Measurements from ENCODE around the gene KRT13. TPM values are rescaled to one million over a fixed set of nuclear protein-coding genes. Genes with fewer than 3 reads are reported as not detected.

The KRT13 gene
- total and polyA plus RNA-seq, 2 of the 4 experiments (the other 2 are of a cell fraction): 0.18 to 0.56 TPM

DNA sequence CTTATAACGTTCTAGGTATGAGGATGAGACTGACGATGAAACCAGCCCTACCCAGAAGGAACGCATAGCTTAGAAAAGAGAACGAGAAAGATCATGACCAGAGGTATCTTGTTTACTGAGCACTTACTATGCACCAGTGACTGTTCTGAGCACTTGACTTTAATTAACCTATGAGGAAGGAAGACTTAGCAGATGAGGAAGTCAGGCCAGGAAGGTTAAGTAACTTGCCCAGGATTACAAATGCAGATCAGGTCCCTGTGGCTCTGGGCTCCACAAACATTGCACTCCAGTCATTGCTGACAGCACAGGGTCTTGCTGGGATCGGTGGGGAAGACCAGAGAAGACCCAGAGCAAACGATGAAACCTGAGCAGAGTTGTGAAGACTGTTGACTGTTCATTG, 7.1 kb downstream of the KRT13 start:
- Histone ChIP-seq H2BK5ac (ENCODE audit: low read depth, low read length, poor library complexity, severe bottlenecking) (no peak overlapping the region), H3K4ac (ENCODE audit: low read depth, low read length) (peak overlapping the region; percentile 60; the same call in 1 of the 2 replicates), H3K27ac (ENCODE audit: insufficient read depth, low read length) (no peak overlapping the region), H3K9ac (ENCODE audit: low read depth, low read length) (no peak overlapping the region), H2AK5ac (ENCODE audit: low read depth, low read length) (peak overlapping the region; percentile 48; the same call in 1 of the 2 replicates), H3K4me3 (ENCODE audit: insufficient read depth, low read depth, low read length) (no peak overlapping the region), H3K4me2 (ENCODE audit: low read depth, low read length) (no peak overlapping the region), H4K91ac (ENCODE audit: insufficient read depth, low read depth, low read length) (peak overlapping the region; percentile 62), H2BK15ac (ENCODE audit: low read depth, low read length) (peak overlapping the region; percentile 91; the same call in 1 of the 3 replicates), H2BK120ac (ENCODE audit: low read depth, low read length) (peak overlapping the region; percentile 49; the same call in 1 of the 2 replicates), H4K8ac (ENCODE audit: low read depth in 2 of 2, low read length in 2 of 2) (peak overlapping the region in 1 of 2 experiments; percentile 19; a peak in 1 of 4 replicates), H3K79me1 (ENCODE audit: low read depth in 1 of 2, low read length in 2 of 2) (no peaks in the 10 kb centered on the region), H3K9me1 (ENCODE audit: insufficient read depth, low read length) (peaks cover 24% of the 10 kb centered on the region), H2BK20ac (ENCODE audit: low read depth, low read length) (peak overlapping the region; percentile 84; the same call in 1 of the 2 replicates), H2AK9ac (replicated peaks; ENCODE audit: low read depth, low read length, poor library complexity) (peak overlapping the region; percentile 70), H3K4me1 (ENCODE audit: control insufficient read depth, insufficient read depth, low read length) (peaks cover 14% of the 10 kb centered on the region), H3K27me3 (ENCODE audit: control insufficient read depth, insufficient read depth, low read length) (no peaks in the 10 kb centered on the region), H3K56ac (ENCODE audit: extremely low read depth, insufficient read depth, low read length) (no peak overlapping the region), H3K36me3 (ENCODE audit: control insufficient read depth, insufficient read depth, low read length) (no peaks in the 10 kb centered on the region), H3K18ac (ENCODE audit: low read depth, low read length) (no peak overlapping the region), H4K20me1 (ENCODE audit: insufficient read depth, low read length) (no peaks in the 10 kb centered on the region), H4K5ac (ENCODE audit: low read depth, low read length) (no peak overlapping the region; the same call in 1 of the 2 replicates), H3K9me3 (ENCODE audit: control insufficient read depth, insufficient read depth, low read length) (no peaks in the 10 kb centered on the region), H3K23ac (ENCODE audit: low read depth, low read length) (no peak overlapping the region), H2AFZ (replicated peaks; ENCODE audit: low read length, poor library complexity) (peak overlapping the region; percentile 71), H3K14ac (replicated peaks; ENCODE audit: low read depth, low read length) (peak overlapping the region; percentile 66; the same call in 1 of the 2 replicates)
- in situ Hi-C loops (cut with MboI; ENCODE audit: low sequenced_read_pairs): no loop called here
- ChIA-PET CTCF (interaction anchor here (1.0 to 1.3 kb wide), 3 partner anchors 51 to 168 kb away, joined by 3 to 4 read pairs (median 3); no protein-coding TSS in a partner anchor), POLR2A (ENCODE audit: unreplicated experiment) (no interaction called here)
- ATAC-seq (ENCODE audit: low read depth): no peak
- 80% methylated on average over 1 of the region's 6 CpGs; no CpG with 5 or more reads in 1 of the 2 experiments for WGBS, 2 experiments (ENCODE audit: extremely low coverage in 2 of 2, insufficient read length in 1 of 2)
- no TSS peak for BruUV-seq (replicated peaks)
- intact Hi-C loops (cut with micrococcal nuclease): loop anchor here (5.0 kb wide), 1 partner anchor 436 kb away; the partner anchor contains the start of gene KRTAP2-3
- dilution Hi-C loops (cut with HindIII; ENCODE audit: low sequenced_read_pairs, unreplicated experiment): no loop called here
- TF ChIP-seq, protein P1, sequence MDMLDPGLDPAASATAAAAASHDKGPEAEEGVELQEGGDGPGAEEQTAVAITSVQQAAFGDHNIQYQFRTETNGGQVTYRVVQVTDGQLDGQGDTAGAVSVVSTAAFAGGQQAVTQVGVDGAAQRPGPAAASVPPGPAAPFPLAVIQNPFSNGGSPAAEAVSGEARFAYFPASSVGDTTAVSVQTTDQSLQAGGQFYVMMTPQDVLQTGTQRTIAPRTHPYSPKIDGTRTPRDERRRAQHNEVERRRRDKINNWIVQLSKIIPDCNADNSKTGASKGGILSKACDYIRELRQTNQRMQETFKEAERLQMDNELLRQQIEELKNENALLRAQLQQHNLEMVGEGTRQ (IDR thresholded peaks at IDR 0.05; ENCODE audit: low read depth, low read length): no peak
- TF ChIP-seq SMC3 (IDR thresholded peaks at IDR 0.05; ENCODE audit: low read depth, low read length): no peak
- TF ChIP-seq RAD21 (IDR thresholded peaks at IDR 0.05; ENCODE audit: low read length): no peak
- TF ChIP-seq, protein P2, sequence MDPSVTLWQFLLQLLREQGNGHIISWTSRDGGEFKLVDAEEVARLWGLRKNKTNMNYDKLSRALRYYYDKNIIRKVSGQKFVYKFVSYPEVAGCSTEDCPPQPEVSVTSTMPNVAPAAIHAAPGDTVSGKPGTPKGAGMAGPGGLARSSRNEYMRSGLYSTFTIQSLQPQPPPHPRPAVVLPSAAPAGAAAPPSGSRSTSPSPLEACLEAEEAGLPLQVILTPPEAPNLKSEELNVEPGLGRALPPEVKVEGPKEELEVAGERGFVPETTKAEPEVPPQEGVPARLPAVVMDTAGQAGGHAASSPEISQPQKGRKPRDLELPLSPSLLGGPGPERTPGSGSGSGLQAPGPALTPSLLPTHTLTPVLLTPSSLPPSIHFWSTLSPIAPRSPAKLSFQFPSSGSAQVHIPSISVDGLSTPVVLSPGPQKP (IDR thresholded peaks at IDR 0.05; ENCODE audit: borderline replicate concordance, low read depth, low read length): no peak
- TF ChIP-seq CHD1 (IDR thresholded peaks at IDR 0.05; ENCODE audit: low read depth, low read length): no peak
- TF ChIP-seq MXI1 (IDR thresholded peaks at IDR 0.05; ENCODE audit: borderline replicate concordance, low read depth, low read length): no peak
- TF ChIP-seq RCOR1 (IDR thresholded peaks at IDR 0.05; ENCODE audit: insufficient replicate concordance, low read length): no peak
- TF ChIP-seq, protein P3, sequence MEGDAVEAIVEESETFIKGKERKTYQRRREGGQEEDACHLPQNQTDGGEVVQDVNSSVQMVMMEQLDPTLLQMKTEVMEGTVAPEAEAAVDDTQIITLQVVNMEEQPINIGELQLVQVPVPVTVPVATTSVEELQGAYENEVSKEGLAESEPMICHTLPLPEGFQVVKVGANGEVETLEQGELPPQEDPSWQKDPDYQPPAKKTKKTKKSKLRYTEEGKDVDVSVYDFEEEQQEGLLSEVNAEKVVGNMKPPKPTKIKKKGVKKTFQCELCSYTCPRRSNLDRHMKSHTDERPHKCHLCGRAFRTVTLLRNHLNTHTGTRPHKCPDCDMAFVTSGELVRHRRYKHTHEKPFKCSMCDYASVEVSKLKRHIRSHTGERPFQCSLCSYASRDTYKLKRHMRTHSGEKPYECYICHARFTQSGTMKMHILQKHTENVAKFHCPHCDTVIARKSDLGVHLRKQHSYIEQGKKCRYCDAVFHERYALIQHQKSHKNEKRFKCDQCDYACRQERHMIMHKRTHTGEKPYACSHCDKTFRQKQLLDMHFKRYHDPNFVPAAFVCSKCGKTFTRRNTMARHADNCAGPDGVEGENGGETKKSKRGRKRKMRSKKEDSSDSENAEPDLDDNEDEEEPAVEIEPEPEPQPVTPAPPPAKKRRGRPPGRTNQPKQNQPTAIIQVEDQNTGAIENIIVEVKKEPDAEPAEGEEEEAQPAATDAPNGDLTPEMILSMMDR (conservative IDR thresholded peaks at IDR 0.05; ENCODE audit: low read depth, low read length): no peak
- no peak for TF ChIP-seq POLR2A (IDR thresholded peaks at IDR 0.05; ENCODE audit: low read depth, low read length)
- DNase-seq: no peak

Data from IMR-90 (cell line).